ENCODE data around the gene SCFD2. TPM values are rescaled to one million over a fixed set of nuclear protein-coding genes. Genes with fewer than 3 reads are reported as not detected.

The SCFD2 gene
- total and polyA plus RNA-seq, 7 experiments from 2014 or later = 13.4 to 32.8 (median 20.8) TPM

GRCh38 chr4:53007024-53007423 is 358.8 kb downstream of the SCFD2 start:
- POLR2A ChIA-PET = no interaction called here

DNA sequence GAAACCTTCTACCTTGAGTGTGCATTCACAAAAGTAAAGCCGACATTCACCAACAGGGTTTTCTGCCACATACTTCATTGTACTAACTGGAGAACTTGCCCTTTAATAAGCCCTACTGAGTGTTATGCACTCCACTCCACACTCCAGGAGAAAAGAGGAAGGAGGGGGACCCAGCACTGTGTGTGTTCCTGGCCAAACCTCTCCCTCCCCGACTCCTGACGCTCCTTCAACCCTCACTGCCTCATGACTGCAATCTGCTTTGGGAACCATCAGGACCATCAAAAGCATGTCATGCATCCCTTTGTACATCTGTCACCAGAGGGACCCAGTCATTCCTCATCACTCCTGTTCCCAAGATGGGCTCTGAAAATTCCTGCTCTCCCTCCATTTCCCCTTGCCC is 360.1 kb downstream of the SCFD2 start:
- no peak overlapping the region for H3K4me3 ChIP-seq (ENCODE audit: low read length)
- ATAC-seq (no peak), DNase-seq (no peak)
- H3K27me3 ChIP-seq (ENCODE audit: control insufficient read depth in 2 of 2, insufficient read depth in 2 of 2, low read length in 2 of 2) = no peaks in the 10 kb centered on the region
- intact Hi-C loops (cut with micrococcal nuclease) = no loop called here
- Mint-ChIP-seq H3K27me3 (no peaks in the 10 kb centered on the region), H3K4me3 (no peak overlapping the region), H3K9me3 (peaks cover 0 to 8% (median 0%) of the 10 kb centered on the region in 11 donors), H3K36me3 (peaks cover 6 to 40% (median 15%) of the 10 kb centered on the region in 5 donors), H3K27ac (no peak overlapping the region), H3K4me1 (peaks cover 5 to 22% (median 12%) of the 10 kb centered on the region in 7 donors)
- H3K4me1 ChIP-seq (ENCODE audit: control insufficient read depth in 2 of 2, insufficient read depth in 2 of 2, low read length in 2 of 2) = peaks cover 0 to 10% of the 10 kb centered on the region in 2 donors
- ChIA-PET POLR2A (no interaction called here), CTCF (no interaction called here)
- H3K36me3 ChIP-seq (ENCODE audit: control insufficient read depth in 2 of 3, insufficient read depth in 3 of 3, low read length in 3 of 3) = no peaks in the 10 kb centered on the region
- H3K9me3 ChIP-seq (ENCODE audit: control insufficient read depth in 2 of 3, low read length in 3 of 3) = no peaks in the 10 kb centered on the region
- no peak overlapping the region for H3K27ac ChIP-seq (ENCODE audit: low read depth, low read length)

More at GRCh38 chr4:53007024-53007423, 358.8 kb downstream of the SCFD2 start:
- peaks cover 0 to 20% of the 10 kb centered on the region in 2 donors for H3K4me1 ChIP-seq (ENCODE audit: control insufficient read depth in 2 of 2, insufficient read depth in 2 of 2, low read length in 2 of 2)
- H3K9me3 Mint-ChIP-seq = peaks cover 0 to 8% (median 0%) of the 10 kb centered on the region in 11 donors
- H3K27me3 ChIP-seq (ENCODE audit: control insufficient read depth in 2 of 2, insufficient read depth in 2 of 2, low read length in 2 of 2) = no peaks in the 10 kb centered on the region
- H3K4me3 Mint-ChIP-seq = no peak overlapping the region
- intact Hi-C loops (cut with micrococcal nuclease) = no loop called here
- H3K36me3 ChIP-seq (ENCODE audit: control insufficient read depth in 2 of 3, insufficient read depth in 3 of 3, low read length in 3 of 3) = no peaks in the 10 kb centered on the region
- no peak for ATAC-seq
- no peak overlapping the region for H3K27ac Mint-ChIP-seq
- no peaks in the 10 kb centered on the region for H3K27me3 Mint-ChIP-seq
- CTCF ChIA-PET = no interaction called here
- H3K4me3 ChIP-seq (ENCODE audit: low read length) = no peak overlapping the region
- no peak overlapping the region for H3K27ac ChIP-seq (ENCODE audit: low read depth, low read length)
- DNase-seq = no peak
- no peaks in the 10 kb centered on the region for H3K9me3 ChIP-seq (ENCODE audit: control insufficient read depth in 2 of 3, low read length in 3 of 3)
- peaks cover 6 to 40% (median 15%) of the 10 kb centered on the region in 5 donors for H3K36me3 Mint-ChIP-seq
- peaks cover 9 to 34% (median 23%) of the 10 kb centered on the region in 7 donors for H3K4me1 Mint-ChIP-seq

DNA sequence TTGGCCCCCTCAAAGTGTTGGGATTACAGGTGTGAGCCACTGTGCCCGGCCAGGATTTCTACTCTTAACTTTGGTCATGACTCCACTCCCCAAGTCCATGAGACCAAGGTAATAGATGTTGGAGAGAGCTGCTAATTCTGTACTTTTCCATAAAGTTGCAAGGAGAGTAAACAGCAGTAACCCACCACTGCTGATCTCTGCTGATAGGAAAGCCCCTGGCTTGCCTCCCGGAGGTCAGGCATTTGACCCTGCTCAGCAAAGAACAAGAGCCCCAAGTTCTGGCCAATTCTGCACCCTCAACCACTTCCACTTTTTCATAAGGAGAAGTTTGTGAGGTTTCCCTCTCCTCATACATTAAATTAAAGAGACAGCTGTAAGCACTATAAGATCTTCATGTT is 360.7 kb downstream of the SCFD2 start:
- POLR2A ChIA-PET = no interaction called here
- H3K9me3 Mint-ChIP-seq = peaks cover 0 to 8% (median 0%) of the 10 kb centered on the region in 11 donors

GRCh38 chr4:53004497-53005148 is 361.2 kb downstream of the SCFD2 start:
- H3K27ac ChIP-seq (ENCODE audit: low read depth, low read length) = no peak overlapping the region
- peaks cover 6 to 39% (median 14%) of the 10 kb centered on the region in 5 donors for H3K36me3 Mint-ChIP-seq
- intact Hi-C loops (cut with micrococcal nuclease) = no loop called here

More for the DNA sequence above, 360.7 kb downstream of the SCFD2 start:
- intact Hi-C loops (cut with micrococcal nuclease) = no loop called here
- no peak overlapping the region for H3K27ac ChIP-seq (ENCODE audit: low read depth, low read length)
- H3K4me3 Mint-ChIP-seq = no peak overlapping the region
- H3K9me3 ChIP-seq (ENCODE audit: control insufficient read depth in 2 of 3, low read length in 3 of 3) = no peaks in the 10 kb centered on the region
- DNase-seq (no peak), ATAC-seq (no peak)
- CTCF ChIA-PET = no interaction called here
- H3K27me3 Mint-ChIP-seq = no peaks in the 10 kb centered on the region
- H3K4me1 Mint-ChIP-seq = peaks cover 0 to 15% (median 7%) of the 10 kb centered on the region in 7 donors
- H3K36me3 Mint-ChIP-seq = peaks cover 6 to 40% (median 15%) of the 10 kb centered on the region in 5 donors
- no peak overlapping the region for H3K4me3 ChIP-seq (ENCODE audit: low read length)
- no peak overlapping the region for H3K27ac Mint-ChIP-seq
- H3K4me1 ChIP-seq (ENCODE audit: control insufficient read depth in 2 of 2, insufficient read depth in 2 of 2, low read length in 2 of 2) = peaks cover 0 to 7% of the 10 kb centered on the region in 2 donors
- no peaks in the 10 kb centered on the region for H3K36me3 ChIP-seq (ENCODE audit: control insufficient read depth in 2 of 3, insufficient read depth in 3 of 3, low read length in 3 of 3)
- H3K27me3 ChIP-seq (ENCODE audit: control insufficient read depth in 2 of 2, insufficient read depth in 2 of 2, low read length in 2 of 2) = no peaks in the 10 kb centered on the region

DNA sequence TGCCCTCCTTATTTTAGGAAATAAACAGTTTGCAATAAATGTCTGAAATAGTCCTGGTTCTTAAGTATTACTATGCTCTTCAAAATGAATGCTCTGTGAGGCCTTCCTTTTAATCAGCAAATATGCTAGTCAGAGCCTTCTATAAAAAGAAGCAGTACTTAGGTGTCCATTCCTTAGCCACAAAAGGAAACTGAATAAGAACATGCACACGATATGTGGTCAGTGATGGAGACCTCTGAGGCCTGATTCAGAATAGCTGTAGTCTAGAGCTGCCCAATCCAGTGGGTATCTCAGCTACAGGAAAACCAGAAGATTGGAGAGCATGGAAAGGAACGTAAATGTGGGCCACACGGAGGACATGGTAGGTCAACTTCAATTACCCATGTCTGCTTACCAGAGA is 361.9 kb downstream of the SCFD2 start:
- H3K4me3 Mint-ChIP-seq = no peak overlapping the region
- H3K27ac ChIP-seq (ENCODE audit: low read depth, low read length) = no peak overlapping the region
- ChIA-PET CTCF (no interaction called here), POLR2A (no interaction called here)
- H3K9me3 ChIP-seq (ENCODE audit: control insufficient read depth in 2 of 3, low read length in 3 of 3) = no peaks in the 10 kb centered on the region
- ATAC-seq = no peak
- no peaks in the 10 kb centered on the region for H3K36me3 ChIP-seq (ENCODE audit: control insufficient read depth in 2 of 3, insufficient read depth in 3 of 3, low read length in 3 of 3)
- H3K4me1 Mint-ChIP-seq = peaks cover 0 to 16% (median 0%) of the 10 kb centered on the region in 7 donors
- intact Hi-C loops (cut with micrococcal nuclease) = no loop called here
- H3K27me3 ChIP-seq (ENCODE audit: control insufficient read depth in 2 of 2, insufficient read depth in 2 of 2, low read length in 2 of 2) = no peaks in the 10 kb centered on the region
- peaks cover 0 to 8% (median 0%) of the 10 kb centered on the region in 11 donors for H3K9me3 Mint-ChIP-seq
- H3K36me3 Mint-ChIP-seq = peaks cover 6 to 43% (median 16%) of the 10 kb centered on the region in 5 donors
- no peak overlapping the region for H3K27ac Mint-ChIP-seq
- H3K27me3 Mint-ChIP-seq = no peaks in the 10 kb centered on the region
- no peak overlapping the region for H3K4me3 ChIP-seq (ENCODE audit: low read length)
- no peaks in the 10 kb centered on the region for H3K4me1 ChIP-seq (ENCODE audit: control insufficient read depth in 2 of 2, insufficient read depth in 2 of 2, low read length in 2 of 2)
- DNase-seq = no peak

More at GRCh38 chr4:53004497-53005148, 361.2 kb downstream of the SCFD2 start:
- peaks cover 0 to 2% of the 10 kb centered on the region in 2 donors for H3K4me1 ChIP-seq (ENCODE audit: control insufficient read depth in 2 of 2, insufficient read depth in 2 of 2, low read length in 2 of 2)
- POLR2A ChIA-PET = no interaction called here
- Mint-ChIP-seq H3K9me3 (peaks cover 0 to 8% (median 0%) of the 10 kb centered on the region in 11 donors), H3K27me3 (no peaks in the 10 kb centered on the region), H3K4me1 (peaks cover 0 to 12% (median 2%) of the 10 kb centered on the region in 7 donors), H3K27ac (no peak overlapping the region), H3K4me3 (no peak overlapping the region)
- no peaks in the 10 kb centered on the region for H3K27me3 ChIP-seq (ENCODE audit: control insufficient read depth in 2 of 2, insufficient read depth in 2 of 2, low read length in 2 of 2)
- DNase-seq (no peak), ATAC-seq (no peak)
- H3K4me3 ChIP-seq (ENCODE audit: low read length) = no peak overlapping the region
- no peaks in the 10 kb centered on the region for H3K9me3 ChIP-seq (ENCODE audit: control insufficient read depth in 2 of 3, low read length in 3 of 3)
- H3K36me3 ChIP-seq (ENCODE audit: control insufficient read depth in 2 of 3, insufficient read depth in 3 of 3, low read length in 3 of 3) = no peaks in the 10 kb centered on the region
- CTCF ChIA-PET = no interaction called here

- H3K4me1 Mint-ChIP-seq = peaks cover 0 to 17% (median 6%) of the 10 kb centered on the region in 7 donors
- H3K9me3 Mint-ChIP-seq = peaks cover 0 to 2% (median 0%) of the 10 kb centered on the region in 11 donors
- DNase-seq = no peak
- no peak overlapping the region for H3K27ac Mint-ChIP-seq
- H3K27me3 Mint-ChIP-seq = no peaks in the 10 kb centered on the region
- H3K36me3 Mint-ChIP-seq = peaks cover 1 to 30% (median 5%) of the 10 kb centered on the region in 5 donors
- no peak overlapping the region for H3K4me3 Mint-ChIP-seq
- Histone ChIP-seq H3K36me3 (ENCODE audit: control insufficient read depth in 2 of 3, insufficient read depth in 3 of 3, low read length in 3 of 3) (no peaks in the 10 kb centered on the region), H3K27ac (ENCODE audit: low read depth, low read length) (no peak overlapping the region), H3K9me3 (ENCODE audit: control insufficient read depth in 2 of 3, low read length in 3 of 3) (no peaks in the 10 kb centered on the region), H3K27me3 (ENCODE audit: control insufficient read depth in 2 of 2, insufficient read depth in 2 of 2, low read length in 2 of 2) (no peaks in the 10 kb centered on the region), H3K4me1 (ENCODE audit: control insufficient read depth in 2 of 2, insufficient read depth in 2 of 2, low read length in 2 of 2) (no peaks in the 10 kb centered on the region), H3K4me3 (ENCODE audit: low read length) (no peak overlapping the region)
- intact Hi-C loops (cut with micrococcal nuclease) = no loop called here
- POLR2A ChIA-PET = no interaction called here
- CTCF ChIA-PET = no interaction called here
- ATAC-seq = no peak
Observed at GRCh38 chr4:53000560-53000959, 365.3 kb downstream of the SCFD2 start.

- DNase-seq = no peak
- H3K4me3 ChIP-seq (ENCODE audit: low read length) = no peak overlapping the region
- ChIA-PET POLR2A (no interaction called here), CTCF (no interaction called here)
- H3K36me3 ChIP-seq (ENCODE audit: control insufficient read depth in 2 of 3, insufficient read depth in 3 of 3, low read length in 3 of 3) = no peaks in the 10 kb centered on the region
- no peaks in the 10 kb centered on the region for H3K9me3 ChIP-seq (ENCODE audit: control insufficient read depth in 2 of 3, low read length in 3 of 3)
- H3K4me1 ChIP-seq (ENCODE audit: control insufficient read depth in 2 of 2, insufficient read depth in 2 of 2, low read length in 2 of 2) = no peaks in the 10 kb centered on the region
- peaks cover 1 to 32% (median 5%) of the 10 kb centered on the region in 5 donors for H3K36me3 Mint-ChIP-seq
- no peak for ATAC-seq
- no peak overlapping the region for H3K27ac ChIP-seq (ENCODE audit: low read depth, low read length)
- no peaks in the 10 kb centered on the region for H3K27me3 ChIP-seq (ENCODE audit: control insufficient read depth in 2 of 2, insufficient read depth in 2 of 2, low read length in 2 of 2)
- intact Hi-C loops (cut with micrococcal nuclease) = no loop called here
- H3K4me3 Mint-ChIP-seq = no peak overlapping the region
- H3K9me3 Mint-ChIP-seq = peaks cover 0 to 2% (median 0%) of the 10 kb centered on the region in 11 donors
- no peaks in the 10 kb centered on the region for H3K27me3 Mint-ChIP-seq
- H3K4me1 Mint-ChIP-seq = peaks cover 0 to 17% (median 6%) of the 10 kb centered on the region in 7 donors
- H3K27ac Mint-ChIP-seq = no peak overlapping the region
Observed at GRCh38 chr4:52999626-53000025, 366.2 kb downstream of the SCFD2 start.

Data from naive thymus-derived CD4-positive, alpha-beta T cell (primary cell).